Right lung (tissue), 5 donors: Measurements from ENCODE around the gene PLA2G2D. TPM values are rescaled to one million over a fixed set of nuclear protein-coding genes. Genes with fewer than 3 reads are reported as not detected.
"Not testable (repeated sequence)": the region's sequence is repeated elsewhere in the genome, so short reads cannot be mapped to it uniquely, and the experiment has no call there.

ENCODE experiments used
- DNase-seq, 2 donors: peaks; one replicate each; pipeline ENCODE4 v3.0.0-alpha.2; 2013
- polyA plus RNA-seq, 5 donors: library from polyadenylated mRNA; unstranded; fragments of 120-200 nt; gene quantifications; one replicate each; pipeline versions ENCODE4 v1.2.1 to v1.2.3, GENCODE V29; 2013; ENCODE audit warnings: inconsistent platforms in 1 of 5, low replicate concordance in 1 of 5; ENCODE audit not compliant: insufficient read length in 5 of 5, insufficient read depth in 1 of 5

PLA2G2D gene
- polyA plus RNA-seq, 5 donors, result 0.04 to 0.12 (median 0.10) TPM; not detected in 1

DNA sequence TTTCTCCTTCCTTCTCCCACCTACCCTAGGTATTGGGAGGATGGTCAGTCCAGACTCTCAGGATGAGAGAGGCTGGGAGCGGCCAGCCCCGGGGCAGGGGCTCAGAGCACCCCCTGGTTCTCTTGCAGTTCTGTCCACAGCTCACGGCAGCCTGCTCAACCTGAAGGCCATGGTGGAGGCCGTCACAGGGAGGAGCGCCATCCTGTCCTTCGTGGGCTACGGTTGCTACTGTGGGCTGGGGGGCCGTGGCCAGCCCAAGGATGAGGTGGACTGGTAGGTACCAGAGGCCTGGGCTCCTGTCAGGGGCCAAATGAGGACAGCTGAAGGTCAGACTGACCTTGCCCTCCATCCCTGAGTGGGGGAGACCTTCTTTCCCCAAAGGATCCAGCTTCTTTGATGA, 24.0 kb upstream of the PLA2G2D start:
- no peak for DNase-seq

DNA sequence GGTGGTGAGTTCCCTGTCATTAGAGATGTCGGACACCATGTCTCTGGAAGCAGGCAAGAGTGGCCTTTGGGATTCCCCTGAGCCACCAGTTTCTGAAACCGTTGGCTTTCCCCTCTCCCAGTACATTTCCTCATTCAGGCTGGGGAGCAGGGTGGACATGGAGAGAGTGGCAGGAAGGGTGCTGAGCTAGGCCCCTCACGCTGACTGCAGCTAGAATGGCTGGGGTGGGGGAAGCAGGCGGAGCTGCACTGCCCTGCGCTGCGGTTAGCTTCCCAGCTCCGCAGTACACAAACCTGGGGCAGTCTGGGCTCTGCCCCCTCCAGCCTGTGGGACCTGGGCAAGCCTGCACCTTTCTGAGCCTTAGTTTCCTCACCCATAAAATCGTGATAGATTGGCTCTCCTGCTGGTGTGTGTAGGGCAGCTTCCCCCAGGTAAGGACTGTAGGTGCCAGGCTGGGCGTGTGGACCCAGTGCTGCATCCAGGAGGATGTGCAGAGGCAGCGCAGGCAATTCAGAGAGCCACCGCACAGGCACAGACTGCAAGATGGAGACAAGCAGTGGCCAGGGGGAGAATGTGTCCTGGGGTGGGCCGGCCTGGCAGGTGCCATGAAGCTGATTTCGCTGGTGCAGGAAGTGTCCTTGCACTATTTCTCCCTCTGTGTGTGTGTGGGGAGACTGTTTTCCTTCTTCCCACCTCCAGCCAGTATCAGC, 22.8 kb upstream of the PLA2G2D start:
- DNase-seq, result no peak

DNA sequence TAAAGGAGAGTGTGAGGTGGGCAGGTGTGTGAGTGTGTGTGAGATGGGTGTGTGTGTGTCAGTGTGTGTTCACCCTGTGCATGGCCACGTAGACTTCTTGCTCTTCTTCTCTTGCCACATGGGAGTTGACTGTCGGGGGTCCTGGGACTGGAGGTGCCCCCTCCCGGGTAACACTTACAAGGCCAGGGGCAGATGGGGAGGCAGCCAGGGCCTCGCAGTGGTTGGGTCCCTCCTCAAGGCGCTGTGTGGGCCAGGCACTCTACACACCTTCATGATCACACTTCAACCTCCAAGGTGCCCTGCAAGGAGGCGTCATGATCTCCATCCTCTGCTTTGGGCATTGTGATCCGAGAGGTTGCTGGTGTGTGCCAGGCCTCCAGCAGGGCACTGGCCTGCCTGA, 22.1 kb upstream of the PLA2G2D start:
- DNase-seq, result no peak

- no peak for DNase-seq
Observed at GRCh38 chr1:20141001-20141400, 21.7 kb upstream of the PLA2G2D start.

DNA sequence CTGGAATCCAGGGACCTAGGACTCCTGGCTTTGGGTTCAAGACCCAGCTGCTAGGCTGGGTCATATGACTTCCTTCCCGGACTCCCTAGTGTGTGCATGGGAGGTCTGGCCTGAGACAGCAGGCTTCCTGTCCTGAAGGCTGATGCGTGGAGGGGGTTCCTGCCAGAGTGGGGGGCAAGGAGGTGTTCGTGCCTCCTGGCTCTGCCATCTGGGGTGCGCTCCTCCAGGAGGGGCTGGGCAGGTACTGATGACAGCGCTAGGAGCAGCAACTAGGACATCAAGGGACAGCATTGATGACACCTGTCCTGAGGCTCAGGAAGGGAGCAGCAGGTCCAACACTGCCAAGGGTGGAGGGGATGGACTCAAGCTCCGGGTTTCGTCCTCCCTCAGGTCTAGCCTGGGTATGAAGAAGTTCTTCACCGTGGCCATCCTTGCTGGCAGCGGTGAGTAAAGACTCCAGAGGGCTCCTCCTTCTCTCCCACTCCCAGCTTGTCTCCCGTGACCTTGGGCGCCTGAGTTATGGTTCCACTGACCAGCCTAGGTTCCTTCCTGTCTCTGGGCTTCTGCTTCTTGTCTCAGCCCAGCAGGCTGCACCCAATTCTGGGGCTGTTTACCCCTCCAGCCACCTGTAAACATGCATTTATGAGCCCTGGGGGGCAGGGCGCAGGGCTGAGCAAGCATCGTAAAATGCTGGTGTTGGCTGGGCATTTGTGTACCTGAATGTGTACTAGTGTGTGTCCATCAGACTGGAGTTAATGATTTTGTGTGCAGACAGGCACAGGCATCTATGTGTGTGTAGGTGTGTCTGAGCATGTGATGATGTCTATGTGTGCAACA, 20.7 kb upstream of the PLA2G2D start:
- no peak for DNase-seq

DNA sequence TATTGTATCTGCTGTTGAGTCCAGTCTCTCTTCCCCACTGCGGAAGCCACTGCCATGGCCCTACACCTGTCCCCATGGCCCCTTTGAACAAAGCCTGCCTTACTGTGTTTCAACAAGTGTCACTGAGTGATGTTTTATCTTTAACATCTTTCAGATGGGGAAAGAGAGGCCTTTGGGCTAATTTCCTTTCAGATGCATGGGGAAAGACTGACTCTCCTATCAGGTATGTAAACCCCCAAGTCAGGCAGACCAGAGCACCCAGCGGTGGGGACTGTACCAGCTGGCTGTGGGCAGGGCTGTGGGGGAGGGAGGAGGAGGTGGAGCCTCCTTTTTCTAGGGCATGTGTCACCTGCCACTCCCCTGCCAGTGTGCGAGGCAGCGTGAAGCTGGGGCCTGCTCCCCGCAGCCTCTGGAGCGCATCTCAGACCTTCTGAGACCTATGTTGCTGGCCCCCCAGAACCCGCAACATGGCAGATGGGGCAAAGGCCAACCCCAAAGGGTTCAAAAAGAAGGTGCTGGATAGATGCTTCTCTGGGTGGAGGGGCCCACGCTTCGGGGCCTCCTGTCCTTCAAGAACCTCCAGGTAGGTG, 19.7 kb upstream of the PLA2G2D start, which contains the start of gene PLA2G2F:
Gene PLA2G2F, plus strand, starts transcription at position 363 of the 590 bp plus-strand sequence. Its CDS starts 105 bp downstream, at position 468.
- DNase-seq, result no peak

GRCh38 chr1:20138346-20138745, 19.0 kb upstream of the PLA2G2D start:
- no peak for DNase-seq

DNA sequence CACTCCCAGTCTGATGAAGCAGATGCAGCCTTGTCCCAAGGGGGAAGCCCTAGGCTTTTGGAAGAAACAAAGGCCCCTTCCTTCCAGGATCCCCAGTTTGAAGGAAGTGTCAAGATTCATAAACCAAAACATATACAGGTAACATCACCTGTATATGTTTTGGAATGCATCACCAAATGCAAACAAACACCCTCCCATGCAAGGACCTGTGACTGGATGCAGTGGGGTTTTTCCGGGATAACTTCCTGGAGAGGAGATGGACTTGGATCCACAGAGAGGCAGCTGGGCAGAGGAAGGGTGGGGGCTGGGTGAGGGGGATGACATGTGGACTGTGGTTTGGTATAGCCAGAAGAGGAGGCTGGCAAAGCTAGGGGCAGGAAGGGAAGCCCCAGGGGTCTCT, 18.3 kb upstream of the PLA2G2D start:
- no peak for DNase-seq

DNA sequence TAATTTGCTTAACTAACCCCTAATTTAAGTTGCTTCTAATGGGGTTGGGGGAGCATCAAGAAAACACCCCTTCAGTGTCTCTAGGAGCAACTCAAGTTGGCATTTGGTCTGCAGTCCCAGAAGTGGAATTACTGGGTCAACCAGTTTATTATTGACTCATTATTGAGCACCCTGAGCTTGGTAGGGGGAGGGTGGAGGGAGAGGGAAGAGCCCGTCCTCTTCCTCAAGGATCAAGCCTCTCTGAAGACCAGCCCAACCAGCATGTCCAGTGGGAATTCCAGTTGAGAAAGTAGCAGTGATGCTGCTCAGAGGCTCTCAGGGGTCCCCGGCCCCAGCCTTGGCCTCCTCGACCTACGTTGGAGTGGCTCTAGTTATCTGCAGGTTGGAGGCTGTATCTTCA, 17.7 kb upstream of the PLA2G2D start:
- no peak for DNase-seq

DNA sequence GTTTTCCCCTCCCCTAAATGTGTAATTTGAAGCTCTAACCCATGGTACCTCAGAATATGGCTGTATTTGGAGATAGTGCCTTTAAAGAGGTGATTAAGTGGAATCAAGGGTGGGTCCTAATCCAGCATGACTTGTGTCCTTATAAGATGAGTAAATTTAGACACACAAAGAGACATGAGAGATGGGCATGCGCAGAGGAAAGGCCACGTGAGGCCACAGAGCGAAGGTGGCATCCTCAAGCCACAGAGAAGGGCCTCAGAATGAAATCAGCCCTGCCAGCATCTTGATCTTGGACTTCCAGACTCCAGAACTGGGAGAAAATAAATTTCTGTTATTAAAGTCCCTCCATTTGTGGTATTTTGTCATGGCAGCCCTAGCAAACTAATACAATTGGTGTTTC, 16.9 kb upstream of the PLA2G2D start:
- DNase-seq, result no peak

GRCh38 chr1:20134995-20135394, 15.7 kb upstream of the PLA2G2D start:
- DNase-seq, result no peak

DNA sequence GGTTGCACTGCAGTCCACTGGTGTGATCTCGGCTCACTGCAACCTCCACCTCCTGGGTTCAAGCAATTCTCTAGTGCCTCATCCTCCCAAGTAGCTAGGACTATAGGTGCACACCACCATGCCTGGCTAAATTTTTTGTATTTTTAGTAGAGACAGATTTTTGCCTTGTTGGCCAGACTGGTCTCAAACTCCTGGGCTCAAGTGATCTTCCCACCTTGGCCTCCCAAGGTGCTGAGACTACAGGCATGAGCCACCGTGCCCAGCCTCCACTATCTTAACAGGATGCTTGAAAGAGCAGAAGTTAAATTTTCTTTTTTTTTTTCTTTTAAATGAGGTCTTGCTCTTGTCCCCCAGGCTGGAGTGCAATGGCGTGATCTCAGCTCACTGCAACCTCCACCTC, 11.2 kb upstream of the PLA2G2D start:
- DNase-seq, result not testable (repeated sequence)

- DNase-seq, result no peak
Observed at GRCh38 chr1:20126806-20127440, 7.6 kb upstream of the PLA2G2D start.

GRCh38 chr1:20126041-20126805, 6.9 kb upstream of the PLA2G2D start:
- no peak for DNase-seq

DNA sequence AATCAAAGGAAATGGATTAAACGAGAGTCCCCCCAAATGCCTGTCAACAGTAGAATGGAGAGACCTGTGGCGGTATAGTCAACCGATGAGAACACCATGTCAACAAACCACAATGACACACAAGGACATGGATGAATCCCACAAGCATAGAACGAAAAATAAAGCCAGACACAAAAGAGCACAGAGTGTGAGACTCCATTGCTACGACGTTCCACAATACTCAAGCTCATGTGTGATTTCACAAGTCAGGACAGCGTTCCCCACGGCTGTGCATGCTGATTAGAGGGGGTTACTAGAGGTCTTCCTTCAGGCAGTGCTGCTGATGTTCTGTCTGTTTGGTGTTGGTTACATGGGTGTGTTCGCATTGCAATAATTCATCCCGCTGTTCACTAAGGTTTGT, 5.8 kb upstream of the PLA2G2D start:
- DNase-seq, result no peak

- no peak for DNase-seq
Observed at GRCh38 chr1:20124456-20125057, 5.2 kb upstream of the PLA2G2D start.

DNA sequence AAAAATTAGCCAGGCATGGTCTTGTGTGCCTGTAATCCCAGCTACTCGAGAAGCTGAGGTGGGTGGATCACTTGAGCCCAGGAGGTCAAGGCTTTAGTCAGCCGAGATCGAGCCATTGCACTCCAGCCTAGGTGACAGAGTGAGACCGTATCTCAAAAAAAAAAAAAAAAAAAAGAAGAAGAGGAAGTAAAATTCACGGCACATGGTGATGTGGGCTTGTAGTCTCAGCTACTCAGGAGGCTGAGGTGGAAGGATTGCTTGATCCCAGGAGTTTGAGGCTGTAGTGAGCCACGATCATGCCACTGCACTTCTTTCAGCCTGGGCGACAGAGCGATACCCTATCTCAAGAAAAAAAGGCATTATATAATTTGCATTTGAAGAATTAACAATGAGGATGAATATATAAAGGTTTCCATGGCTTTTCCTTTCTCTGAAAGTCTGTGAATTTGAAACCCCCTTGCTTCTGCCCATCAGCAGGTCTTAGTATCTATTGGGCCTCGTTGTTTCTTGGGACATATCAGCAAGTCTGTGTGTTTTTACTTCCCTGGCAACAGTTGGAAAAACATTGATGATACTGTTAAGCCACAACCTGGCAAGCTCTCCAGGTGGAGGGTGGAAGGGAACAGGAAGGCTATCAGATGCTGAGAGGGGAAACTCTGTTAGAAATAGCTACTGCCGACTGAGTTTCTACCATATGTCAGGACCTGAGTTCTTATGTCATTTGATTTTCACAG, 4.6 kb upstream of the PLA2G2D start:
- no peak for DNase-seq

- DNase-seq, result no peak
Observed at GRCh38 chr1:20120796-20121195, 1.5 kb upstream of the PLA2G2D start.

- DNase-seq, result no peak
Observed at GRCh38 chr1:20117236-20117635, 2.1 kb downstream of the PLA2G2D start.

GRCh38 chr1:20115916-20116315, 3.4 kb downstream of the PLA2G2D start:
- DNase-seq, result no peak
